ENCODE data around the gene TMEM151B. TPM values are rescaled to one million over a fixed set of nuclear protein-coding genes. Genes with fewer than 3 reads are reported as not detected.
A peak's percentile ranks its signal among the peaks of the same experiment; 100 is the strongest.

TMEM151B gene
- total and polyA plus RNA-seq, 10 donors = 0.03 to 0.17 (median 0.11) TPM; not detected in 7

DNA sequence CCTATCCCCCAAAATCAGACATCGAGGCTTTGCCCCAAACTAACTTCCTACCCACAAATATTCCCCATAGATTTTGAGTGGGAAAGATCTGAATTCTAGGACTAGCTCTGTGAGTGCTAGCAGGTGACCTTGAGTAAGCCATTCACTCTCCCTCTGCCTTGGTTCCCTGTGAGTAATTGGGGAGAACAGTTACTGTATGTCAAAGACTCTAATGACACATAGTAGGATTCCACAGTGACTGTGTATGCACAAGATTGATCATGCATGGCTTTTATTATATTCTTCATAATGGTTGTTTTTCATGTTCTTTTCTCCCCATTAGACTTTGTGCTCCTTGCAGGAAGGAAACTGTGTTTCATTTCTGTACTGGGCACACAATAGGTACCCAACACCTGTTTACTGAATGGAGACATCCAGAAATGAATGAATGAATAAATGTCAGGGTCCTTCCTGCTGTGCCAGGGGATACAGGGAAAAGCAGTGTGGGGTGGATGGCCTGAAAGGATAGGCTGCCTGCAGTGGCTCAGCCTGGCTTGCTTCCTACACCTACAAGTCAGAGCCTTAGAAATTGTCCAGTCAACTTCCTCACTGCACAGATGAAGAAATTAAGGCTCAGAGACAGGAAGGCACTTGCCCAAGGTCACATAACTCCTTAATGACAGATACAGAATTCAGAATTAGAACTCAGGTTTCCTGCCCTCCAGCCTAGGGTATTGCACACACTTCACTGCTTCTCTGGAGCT lies 901 bp upstream of the TMEM151B start:
- Histone ChIP-seq H3K36me3 (no peaks in the 10 kb centered on the region), H3K27me3 (replicated peaks in 1 of 7) (peaks cover 0 to 63% (median 36%) of the 10 kb centered on the region in 7 donors), H3K9me3 (no peaks in the 10 kb centered on the region), H3K4me1 (peaks cover 0 to 60% (median 35%) of the 10 kb centered on the region in 6 donors), H3K27ac (no peak overlapping the region), H3K4me3 (no peak overlapping the region)
- TF ChIP-seq POLR2A (IDR thresholded peaks at IDR 0.05) (no peak), POLR2AphosphoS5 (IDR thresholded peaks at IDR 0.05) (no peak)
- TF ChIP-seq, protein P1, sequence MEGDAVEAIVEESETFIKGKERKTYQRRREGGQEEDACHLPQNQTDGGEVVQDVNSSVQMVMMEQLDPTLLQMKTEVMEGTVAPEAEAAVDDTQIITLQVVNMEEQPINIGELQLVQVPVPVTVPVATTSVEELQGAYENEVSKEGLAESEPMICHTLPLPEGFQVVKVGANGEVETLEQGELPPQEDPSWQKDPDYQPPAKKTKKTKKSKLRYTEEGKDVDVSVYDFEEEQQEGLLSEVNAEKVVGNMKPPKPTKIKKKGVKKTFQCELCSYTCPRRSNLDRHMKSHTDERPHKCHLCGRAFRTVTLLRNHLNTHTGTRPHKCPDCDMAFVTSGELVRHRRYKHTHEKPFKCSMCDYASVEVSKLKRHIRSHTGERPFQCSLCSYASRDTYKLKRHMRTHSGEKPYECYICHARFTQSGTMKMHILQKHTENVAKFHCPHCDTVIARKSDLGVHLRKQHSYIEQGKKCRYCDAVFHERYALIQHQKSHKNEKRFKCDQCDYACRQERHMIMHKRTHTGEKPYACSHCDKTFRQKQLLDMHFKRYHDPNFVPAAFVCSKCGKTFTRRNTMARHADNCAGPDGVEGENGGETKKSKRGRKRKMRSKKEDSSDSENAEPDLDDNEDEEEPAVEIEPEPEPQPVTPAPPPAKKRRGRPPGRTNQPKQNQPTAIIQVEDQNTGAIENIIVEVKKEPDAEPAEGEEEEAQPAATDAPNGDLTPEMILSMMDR (IDR thresholded peaks at IDR 0.05 in 8 of 11, conservative IDR thresholded peaks at IDR 0.05 in 3 of 11) = no peak
- intact Hi-C loops (cut with DNase I; ENCODE audit: low total_unique reads) = no loop called here
- whole genome bisulfite sequencing, 5 donors = 45 to 75% (median 61%) methylated on average over 1 of the region's 1 CpG
- peak; percentile 48 for DNase-seq

DNA sequence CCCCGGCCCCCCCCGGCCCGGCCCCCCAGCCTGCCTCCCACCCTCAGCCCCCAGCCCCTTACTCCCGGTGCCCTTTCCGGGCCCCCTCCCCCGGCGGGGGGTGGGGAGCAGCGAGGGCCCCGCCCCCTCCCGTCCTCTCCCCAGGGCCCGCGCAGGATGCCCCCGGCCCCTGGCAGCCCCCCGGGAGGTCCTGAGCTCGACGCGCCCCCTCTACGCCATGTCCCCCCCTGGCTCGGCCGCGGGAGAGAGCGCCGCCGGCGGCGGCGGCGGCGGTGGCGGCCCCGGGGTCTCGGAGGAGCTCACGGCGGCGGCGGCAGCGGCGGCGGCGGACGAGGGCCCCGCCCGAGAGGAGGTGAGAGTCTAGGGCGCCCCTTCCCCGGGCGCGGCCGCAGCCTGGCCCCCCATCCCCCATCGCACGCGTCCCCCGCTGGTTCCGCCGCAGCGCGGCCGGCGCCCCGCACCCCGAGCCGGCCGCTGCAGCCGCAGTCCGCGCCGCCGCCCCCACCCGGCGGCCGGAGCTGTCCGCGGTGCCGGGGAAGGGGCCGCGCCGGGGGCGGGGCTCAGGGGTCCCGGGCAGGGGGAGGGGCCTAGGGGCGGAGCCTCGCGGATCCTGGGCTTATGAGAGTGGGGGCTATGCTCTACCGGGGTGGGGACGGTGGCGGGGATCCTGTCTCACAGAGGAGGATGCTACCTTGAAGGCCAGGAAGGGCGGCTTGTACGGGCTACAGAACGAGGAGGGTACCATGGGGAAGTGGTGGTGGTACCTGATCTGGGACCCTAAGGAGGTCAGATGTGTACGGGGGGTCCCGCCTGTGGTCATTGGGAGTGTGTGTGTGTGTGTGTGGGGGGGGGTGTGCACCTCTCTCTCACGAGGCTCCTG lies 516 bp downstream of the TMEM151B start:
- peak; percentile 77 for DNase-seq
- 1 to 4% (median 2%) methylated on average over 22 to 86 of the region's 90 CpGs for WGBS, 5 donors
- Histone ChIP-seq H3K9me3 (no peaks in the 10 kb centered on the region), H3K36me3 (no peaks in the 10 kb centered on the region), H3K4me3 (peak overlapping the region in 5 of 8 donors; percentile 16 to 68 (median 38)), H3K4me1 (peaks cover 0 to 55% (median 31%) of the 10 kb centered on the region in 6 donors), H3K27me3 (replicated peaks in 1 of 7) (peaks cover 0 to 77% (median 45%) of the 10 kb centered on the region in 7 donors), H3K27ac (no peak overlapping the region)
- TF ChIP-seq POLR2AphosphoS5 (IDR thresholded peaks at IDR 0.05) = no peak
- TF ChIP-seq, protein P1 (IDR thresholded peaks at IDR 0.05 in 8 of 11, conservative IDR thresholded peaks at IDR 0.05 in 3 of 11) = no peak
- TF ChIP-seq POLR2A (IDR thresholded peaks at IDR 0.05) = no peak
- intact Hi-C loops (cut with DNase I; ENCODE audit: low total_unique reads) = no loop called here

DNA sequence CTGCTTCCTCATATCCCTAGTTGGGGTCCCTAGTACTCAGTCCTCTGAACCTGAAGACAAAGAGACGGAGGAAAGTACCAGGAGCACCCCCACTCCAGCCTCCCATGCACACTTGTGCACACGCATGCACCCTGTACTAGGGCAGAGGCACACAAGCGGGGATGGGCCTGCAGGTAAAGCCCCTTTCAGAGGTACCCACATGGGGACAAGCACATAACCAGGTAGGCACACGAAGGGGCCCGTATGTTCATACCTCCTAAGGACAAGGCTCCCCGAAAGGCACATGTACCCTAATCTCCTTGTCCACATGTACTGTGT lies 1.1 kb downstream of the TMEM151B start:
- TF ChIP-seq POLR2AphosphoS5 (IDR thresholded peaks at IDR 0.05) = no peak
- TF ChIP-seq, protein P1 (IDR thresholded peaks at IDR 0.05 in 8 of 11, conservative IDR thresholded peaks at IDR 0.05 in 3 of 11) = no peak
- no peak for TF ChIP-seq POLR2A (IDR thresholded peaks at IDR 0.05)
- H3K27ac ChIP-seq = no peak overlapping the region
- H3K4me1 ChIP-seq = peaks cover 0 to 55% (median 31%) of the 10 kb centered on the region in 6 donors
- peaks cover 0 to 83% (median 51%) of the 10 kb centered on the region in 7 donors for H3K27me3 ChIP-seq (replicated peaks in 1 of 7)
- H3K36me3 ChIP-seq = no peaks in the 10 kb centered on the region
- no peaks in the 10 kb centered on the region for H3K9me3 ChIP-seq
- intact Hi-C loops (cut with DNase I; ENCODE audit: low total_unique reads) = no loop called here
- WGBS, 5 donors = 78 to 87% (median 85%) methylated on average over 6 of the region's 6 CpGs
- H3K4me3 ChIP-seq = peak overlapping the region in 1 of 8 donors; percentile 68
- peak; percentile 51 for DNase-seq

DNA sequence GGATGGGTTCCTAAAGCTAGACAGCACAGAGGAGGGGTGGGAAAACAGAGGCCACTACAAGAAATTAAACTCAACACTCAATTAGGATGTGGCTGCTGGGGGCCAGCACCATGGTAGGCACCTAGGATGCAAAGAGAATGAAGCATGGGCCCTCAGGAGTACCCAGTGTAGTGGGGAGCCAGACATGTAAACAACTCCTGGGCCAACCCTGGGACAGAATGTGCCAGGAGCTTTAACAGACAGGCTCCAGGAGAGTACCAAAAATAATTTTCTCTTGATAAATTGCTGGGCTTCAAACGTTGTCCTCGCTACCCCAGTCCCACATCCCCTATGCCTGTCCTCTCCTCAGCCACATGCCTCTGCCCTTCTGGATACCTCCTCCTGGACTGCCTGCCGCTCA lies 1.7 kb downstream of the TMEM151B start:
- DNase-seq = peak; percentile 17
- 63 to 78% (median 68%) methylated on average over 3 of the region's 3 CpGs for WGBS, 5 donors
- no peak overlapping the region for H3K4me3 ChIP-seq
- intact Hi-C loops (cut with DNase I; ENCODE audit: low total_unique reads) = no loop called here
- H3K27me3 ChIP-seq (replicated peaks in 1 of 7) = peaks cover 0 to 89% (median 57%) of the 10 kb centered on the region in 7 donors
- peaks cover 0 to 53% (median 28%) of the 10 kb centered on the region in 6 donors for H3K4me1 ChIP-seq
- no peak for TF ChIP-seq POLR2A (IDR thresholded peaks at IDR 0.05)
- no peak for TF ChIP-seq POLR2AphosphoS5 (IDR thresholded peaks at IDR 0.05)
- TF ChIP-seq, protein P1 (IDR thresholded peaks at IDR 0.05 in 8 of 11, conservative IDR thresholded peaks at IDR 0.05 in 3 of 11) = no peak
- H3K9me3 ChIP-seq = no peaks in the 10 kb centered on the region
- no peak overlapping the region for H3K27ac ChIP-seq
- no peaks in the 10 kb centered on the region for H3K36me3 ChIP-seq

Data from spleen (tissue), 11 donors.